K562 (cell line): ENCODE measurements around the gene CNTD1. TPM values are rescaled to one million over a fixed set of nuclear protein-coding genes. Genes with fewer than 3 reads are reported as not detected.

Experiments
- ATAC-seq: fragments of 200-7000 bp; cut with Tn5 transposase; 3 replicates; pipeline ENCODE4 v1.9.1; 2020; ENCODE audit warnings: moderate library complexity
- BruUV-seq: library from RNA; stranded (reverse); fragments of 400-500 nt; replicated peaks from 2 replicates; lab custom pipeline; 2021; lab: Mats Ljungman, UMichigan
- CTCF ChIA-PET: fragments of 300-600 bp; formaldehyde crosslinking; extraction: SDS; loops from one replicate; lab custom pipeline; 2021; ENCODE audit warnings: low intra/inter-chr PET ratio; lab: Yijun Ruan, JAX
- POLR2A ChIA-PET: fragments of 300-600, 350-650 bp; sonication (Branson Sonifier 250); formaldehyde crosslinking; extraction: SDS; loops from one replicate; lab custom pipeline; 2021; ENCODE audit warnings: antibody characterized with exemption, inconsistent platforms; lab: Yijun Ruan, JAX
- DNase-seq, 4 experiments: peaks; one replicate each; pipeline versions ENCODE4 v3.0.0 to v3.0.0-alpha.2; 2011 to 2018; ENCODE audit warnings: low spot score in 3 of 4, mixed read lengths in 3 of 4; ENCODE audit errors: extremely low read depth in 1 of 4
- FAIRE-seq: peaks from 2 replicates; lab custom pipeline; 2011; peaks lifted over from hg19 to GRCh38; lab: Jason Lieb, UNC
- H2AFZ ChIP-seq: 2 replicates; pipeline ENCODE4 v1.6.0; 2011; ENCODE audit warnings: low read depth, low read length, control low read depth, inconsistent platforms
- H3K27ac ChIP-seq: fragments of 200-600 bp; 3 replicates; pipeline ENCODE4 v1.8.0; 2011; ENCODE audit warnings: low read depth, mild to moderate bottlenecking, control low read depth, inconsistent platforms, low read length, moderate library complexity, mixed read lengths; ENCODE audit errors: extremely low read depth
- H3K27me3 ChIP-seq, 2 experiments: fragments of 300-600 bp in 1 of 2; 2 replicates in 1 of 2; 3 replicates in 1 of 2; pipeline versions ENCODE4 v1.6.0 to v1.8.0; 2011; ENCODE audit warnings: inconsistent platforms in 2 of 2, low read length in 2 of 2, mild to moderate bottlenecking in 1 of 2, mixed read lengths in 1 of 2, moderate library complexity in 1 of 2; ENCODE audit not compliant: control insufficient read depth in 2 of 2, insufficient read depth in 2 of 2
- H3K36me3 ChIP-seq: fragments of 300-600 bp; 3 replicates; pipeline ENCODE4 v1.8.0; 2011; ENCODE audit warnings: mild to moderate bottlenecking, low read length, inconsistent platforms; ENCODE audit not compliant: control insufficient read depth, insufficient read depth
- H3K4me1 ChIP-seq, 2 experiments: fragments of 200-600 bp in 1 of 2; replicated peaks in 1 of 2; 2 replicates in 1 of 2; 3 replicates in 1 of 2; pipeline versions ENCODE4 v1.5.1 to v1.8.0; 2011; ENCODE audit warnings: inconsistent platforms in 2 of 2, low read length in 2 of 2, mild to moderate bottlenecking in 1 of 2, mixed read lengths in 1 of 2, moderate library complexity in 1 of 2; ENCODE audit not compliant: control insufficient read depth in 2 of 2, insufficient read depth in 2 of 2
- H3K4me2 ChIP-seq: 2 replicates; pipeline ENCODE4 v1.6.1; 2011; ENCODE audit warnings: low read length, control low read depth, inconsistent platforms, mixed read lengths; ENCODE audit not compliant: insufficient read depth
- H3K4me3 ChIP-seq: fragments of 200-600 bp; sonication (generic), shearing (Covaris generic); 2 replicates; pipeline ENCODE4 v1.5.1; 2016; ENCODE audit warnings: control low read depth, inconsistent platforms
- H3K79me2 ChIP-seq: fragments of 200-600 bp; 3 replicates; pipeline ENCODE4 v1.8.0; 2011; ENCODE audit warnings: low read length, inconsistent platforms; ENCODE audit not compliant: control insufficient read depth, insufficient read depth
- H3K9ac ChIP-seq, 2 experiments: 2 replicates each; pipeline versions ENCODE4 v1.6.0 to v1.6.1; 2011; ENCODE audit warnings: low read depth in 2 of 2, low read length in 2 of 2, control low read depth in 1 of 2, inconsistent platforms in 1 of 2, mild to moderate bottlenecking in 1 of 2, mixed read lengths in 1 of 2; ENCODE audit not compliant: insufficient read depth in 1 of 2
- H3K9me1 ChIP-seq: one replicate; pipeline ENCODE4 v1.6.0; 2011; ENCODE audit warnings: inconsistent platforms, mild to moderate bottlenecking, low read length, moderate library complexity; ENCODE audit not compliant: control insufficient read depth, insufficient read depth
- H3K9me3 ChIP-seq: replicated peaks from 2 replicates; pipeline ENCODE4 v1.5.1; 2011; ENCODE audit warnings: low read depth, low read length, inconsistent platforms; ENCODE audit not compliant: control insufficient read depth, insufficient read depth
- H4K20me1 ChIP-seq: replicated peaks from 2 replicates; pipeline ENCODE4 v1.6.1; 2011; ENCODE audit warnings: low read length, inconsistent platforms, mixed read lengths; ENCODE audit not compliant: control insufficient read depth, insufficient read depth
- HDAC3 ChIP-seq: fragments of 450-650 bp; IDR thresholded peaks from 2 replicates; pipeline ENCODE4 v1.6.1; 2018; ENCODE audit warnings: borderline replicate concordance, mild to moderate bottlenecking, moderate library complexity; ENCODE audit not compliant: partially characterized antibody
- TFAM ChIP-seq: fragments of 250-450 bp; sonication (Bioruptor Pico); conservative IDR thresholded peaks from 2 replicates; pipeline ENCODE4 v1.5.0; 2021; ENCODE audit warnings: mild to moderate bottlenecking, moderate library complexity
- ZC3H4 ChIP-seq: sonication (generic); formaldehyde crosslinking; IDR thresholded peaks from 2 replicates; pipeline ENCODE4 v1.9.0; 2021; ENCODE audit warnings: missing genetic modification reagents, borderline replicate concordance
- ZNF224 ChIP-seq: sonication (generic); formaldehyde crosslinking; IDR thresholded peaks from 2 replicates; pipeline ENCODE4 v1.8.0; 2022; ENCODE audit warnings: mild to moderate bottlenecking, missing genetic modification reagents
- ZNF586 ChIP-seq: fragments of 450-650 bp; formaldehyde crosslinking; conservative IDR thresholded peaks from 2 replicates; pipeline ENCODE4 v1.4.0; 2020; ENCODE audit warnings: mild to moderate bottlenecking, moderate library complexity
- ZNF77 ChIP-seq: fragments of 250-450 bp; sonication (Bioruptor Pico); IDR thresholded peaks from 2 replicates; pipeline ENCODE4 v1.5.0; 2020
- WGBS: fragments of 100-300 bp; shearing (Covaris generic); methylation state at CpG from one replicate; pipeline ENCODE4 v1.1.6; 2016; ENCODE audit warnings: low coverage, mixed read lengths; ENCODE audit not compliant: insufficient coverage; ENCODE audit errors: missing lambda C conversion rate; 5-methylcytosine and 5-hydroxymethylcytosine counted together
- in situ Hi-C: fragments of 300-500 bp; cut with MboI; formaldehyde crosslinking; loops from 4 replicates; pipeline ENCODE4 v1.15.0; 2018; ENCODE audit warnings: inconsistent platforms, mixed read lengths
- intact Hi-C: fragments of 100-400 bp; cut with micrococcal nuclease; formaldehyde crosslinking; loops from 2 replicates; pipeline ENCODE4 v1.14.2; 2022
- polyA plus RNA-seq, 8 experiments: library from polyadenylated mRNA; depleted of rRNA in 4 of 8; stranded (reverse) in 5 of 8; unstranded in 3 of 8; fragments of >200 nt; fragmentation: Nextera tagmentation in 2 of 8; fragmentation: Illumina TruSeq in 1 of 8; extraction: Ambion mirVana in 2 of 8; extraction: Trizol in 1 of 8; gene quantifications; 2 replicates each; pipeline versions ENCODE4 v1.2.1 to v1.2.3, GENCODE V29; 2011 to 2014; ENCODE audit warnings: inconsistent platforms in 1 of 8, missing spikeins in 1 of 8
- total RNA-seq, 7 experiments: library from RNA; depleted of rRNA in 6 of 7; stranded (reverse); fragments of >200 nt in 6 of 7; fragmentation: Illumina TruSeq in 2 of 7; extraction: Trizol in 2 of 7; gene quantifications; 2 replicates each; pipeline versions ENCODE4 v1.2.1 to v1.2.3, GENCODE V29; 2011 to 2021; ENCODE audit warnings: low replicate concordance in 1 of 7
- TF ChIP-seq, protein P1 (sequence below): sonication (generic); formaldehyde crosslinking; IDR thresholded peaks from 2 replicates; pipeline ENCODE4 v1.8.0; 2023; ENCODE audit warnings: missing genetic modification reagents, mild to moderate bottlenecking, borderline replicate concordance
- TF ChIP-seq, protein P2 (sequence below): sonication (generic); formaldehyde crosslinking; IDR thresholded peaks from 2 replicates; pipeline ENCODE4 v1.8.0; 2022; ENCODE audit warnings: mild to moderate bottlenecking, missing genetic modification reagents
- TF ChIP-seq, protein P3 (sequence below): fragments of 450-650 bp; IDR thresholded peaks from 2 replicates; pipeline ENCODE4 v1.6.1; 2016; ENCODE audit warnings: borderline replicate concordance
- TF ChIP-seq, protein P4 (sequence below): fragments of 250-450 bp; sonication (Bioruptor Pico); IDR thresholded peaks from 2 replicates; pipeline ENCODE4 v1.6.1; 2021; ENCODE audit warnings: mild to moderate bottlenecking

Gene CNTD1
- total and polyA plus RNA-seq, 9 of the 15 experiments (the other 6 are each of a cell fraction or from before 2014, with no cell fraction given) = 0.12 to 0.86 (median 0.41) TPM; not detected in 1

DNA sequence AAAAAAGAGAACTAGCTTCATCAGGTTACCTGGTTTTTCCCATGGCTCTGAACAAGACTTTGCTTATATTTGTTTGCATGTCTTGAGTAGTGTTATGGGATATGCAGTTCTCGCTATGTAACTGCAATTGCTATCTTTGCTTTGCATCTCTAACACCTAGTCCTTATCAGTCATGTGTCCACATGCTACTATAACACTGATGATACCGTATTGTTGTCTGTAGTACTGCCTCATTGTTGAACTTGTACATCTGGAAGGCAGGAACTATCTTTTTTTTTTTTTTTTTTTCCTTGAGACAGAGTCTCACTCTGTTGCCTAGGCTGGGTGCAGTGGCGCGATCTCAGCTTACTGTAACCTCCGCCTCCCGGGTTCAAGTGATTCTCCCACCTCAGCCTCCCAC, 37.1 kb downstream of the CNTD1 start:
- BruUV-seq = no TSS peak
- POLR2A ChIA-PET = interaction anchor here (0.8 to 1.9 kb wide), 5 partner anchors 10 to 163 kb away, joined by 4 to 8 read pairs (median 5); partner anchors contain the start of genes BECN1 and RPL27
- TF ChIP-seq HDAC3 (no peak), TFAM (no peak), ZNF224 (CRISPR knock-in tag) (no peak), ZC3H4 (no peak), ZNF586 (CRISPR knock-in tag) (no peak), ZNF77 (CRISPR knock-in tag) (no peak)
- TF ChIP-seq, protein P1, sequence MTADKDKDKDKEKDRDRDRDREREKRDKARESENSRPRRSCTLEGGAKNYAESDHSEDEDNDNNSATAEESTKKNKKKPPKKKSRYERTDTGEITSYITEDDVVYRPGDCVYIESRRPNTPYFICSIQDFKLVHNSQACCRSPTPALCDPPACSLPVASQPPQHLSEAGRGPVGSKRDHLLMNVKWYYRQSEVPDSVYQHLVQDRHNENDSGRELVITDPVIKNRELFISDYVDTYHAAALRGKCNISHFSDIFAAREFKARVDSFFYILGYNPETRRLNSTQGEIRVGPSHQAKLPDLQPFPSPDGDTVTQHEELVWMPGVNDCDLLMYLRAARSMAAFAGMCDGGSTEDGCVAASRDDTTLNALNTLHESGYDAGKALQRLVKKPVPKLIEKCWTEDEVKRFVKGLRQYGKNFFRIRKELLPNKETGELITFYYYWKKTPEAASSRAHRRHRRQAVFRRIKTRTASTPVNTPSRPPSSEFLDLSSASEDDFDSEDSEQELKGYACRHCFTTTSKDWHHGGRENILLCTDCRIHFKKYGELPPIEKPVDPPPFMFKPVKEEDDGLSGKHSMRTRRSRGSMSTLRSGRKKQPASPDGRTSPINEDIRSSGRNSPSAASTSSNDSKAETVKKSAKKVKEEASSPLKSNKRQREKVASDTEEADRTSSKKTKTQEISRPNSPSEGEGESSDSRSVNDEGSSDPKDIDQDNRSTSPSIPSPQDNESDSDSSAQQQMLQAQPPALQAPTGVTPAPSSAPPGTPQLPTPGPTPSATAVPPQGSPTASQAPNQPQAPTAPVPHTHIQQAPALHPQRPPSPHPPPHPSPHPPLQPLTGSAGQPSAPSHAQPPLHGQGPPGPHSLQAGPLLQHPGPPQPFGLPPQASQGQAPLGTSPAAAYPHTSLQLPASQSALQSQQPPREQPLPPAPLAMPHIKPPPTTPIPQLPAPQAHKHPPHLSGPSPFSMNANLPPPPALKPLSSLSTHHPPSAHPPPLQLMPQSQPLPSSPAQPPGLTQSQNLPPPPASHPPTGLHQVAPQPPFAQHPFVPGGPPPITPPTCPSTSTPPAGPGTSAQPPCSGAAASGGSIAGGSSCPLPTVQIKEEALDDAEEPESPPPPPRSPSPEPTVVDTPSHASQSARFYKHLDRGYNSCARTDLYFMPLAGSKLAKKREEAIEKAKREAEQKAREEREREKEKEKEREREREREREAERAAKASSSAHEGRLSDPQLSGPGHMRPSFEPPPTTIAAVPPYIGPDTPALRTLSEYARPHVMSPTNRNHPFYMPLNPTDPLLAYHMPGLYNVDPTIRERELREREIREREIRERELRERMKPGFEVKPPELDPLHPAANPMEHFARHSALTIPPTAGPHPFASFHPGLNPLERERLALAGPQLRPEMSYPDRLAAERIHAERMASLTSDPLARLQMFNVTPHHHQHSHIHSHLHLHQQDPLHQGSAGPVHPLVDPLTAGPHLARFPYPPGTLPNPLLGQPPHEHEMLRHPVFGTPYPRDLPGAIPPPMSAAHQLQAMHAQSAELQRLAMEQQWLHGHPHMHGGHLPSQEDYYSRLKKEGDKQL (CRISPR knock-in tag) = no peak
- TF ChIP-seq, protein P2, sequence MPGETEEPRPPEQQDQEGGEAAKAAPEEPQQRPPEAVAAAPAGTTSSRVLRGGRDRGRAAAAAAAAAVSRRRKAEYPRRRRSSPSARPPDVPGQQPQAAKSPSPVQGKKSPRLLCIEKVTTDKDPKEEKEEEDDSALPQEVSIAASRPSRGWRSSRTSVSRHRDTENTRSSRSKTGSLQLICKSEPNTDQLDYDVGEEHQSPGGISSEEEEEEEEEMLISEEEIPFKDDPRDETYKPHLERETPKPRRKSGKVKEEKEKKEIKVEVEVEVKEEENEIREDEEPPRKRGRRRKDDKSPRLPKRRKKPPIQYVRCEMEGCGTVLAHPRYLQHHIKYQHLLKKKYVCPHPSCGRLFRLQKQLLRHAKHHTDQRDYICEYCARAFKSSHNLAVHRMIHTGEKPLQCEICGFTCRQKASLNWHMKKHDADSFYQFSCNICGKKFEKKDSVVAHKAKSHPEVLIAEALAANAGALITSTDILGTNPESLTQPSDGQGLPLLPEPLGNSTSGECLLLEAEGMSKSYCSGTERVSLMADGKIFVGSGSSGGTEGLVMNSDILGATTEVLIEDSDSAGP (CRISPR knock-in tag) = no peak
- TF ChIP-seq, protein P3, sequence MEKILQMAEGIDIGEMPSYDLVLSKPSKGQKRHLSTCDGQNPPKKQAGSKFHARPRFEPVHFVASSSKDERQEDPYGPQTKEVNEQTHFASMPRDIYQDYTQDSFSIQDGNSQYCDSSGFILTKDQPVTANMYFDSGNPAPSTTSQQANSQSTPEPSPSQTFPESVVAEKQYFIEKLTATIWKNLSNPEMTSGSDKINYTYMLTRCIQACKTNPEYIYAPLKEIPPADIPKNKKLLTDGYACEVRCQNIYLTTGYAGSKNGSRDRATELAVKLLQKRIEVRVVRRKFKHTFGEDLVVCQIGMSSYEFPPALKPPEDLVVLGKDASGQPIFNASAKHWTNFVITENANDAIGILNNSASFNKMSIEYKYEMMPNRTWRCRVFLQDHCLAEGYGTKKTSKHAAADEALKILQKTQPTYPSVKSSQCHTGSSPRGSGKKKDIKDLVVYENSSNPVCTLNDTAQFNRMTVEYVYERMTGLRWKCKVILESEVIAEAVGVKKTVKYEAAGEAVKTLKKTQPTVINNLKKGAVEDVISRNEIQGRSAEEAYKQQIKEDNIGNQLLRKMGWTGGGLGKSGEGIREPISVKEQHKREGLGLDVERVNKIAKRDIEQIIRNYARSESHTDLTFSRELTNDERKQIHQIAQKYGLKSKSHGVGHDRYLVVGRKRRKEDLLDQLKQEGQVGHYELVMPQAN = no peak
- TF ChIP-seq, protein P4, sequence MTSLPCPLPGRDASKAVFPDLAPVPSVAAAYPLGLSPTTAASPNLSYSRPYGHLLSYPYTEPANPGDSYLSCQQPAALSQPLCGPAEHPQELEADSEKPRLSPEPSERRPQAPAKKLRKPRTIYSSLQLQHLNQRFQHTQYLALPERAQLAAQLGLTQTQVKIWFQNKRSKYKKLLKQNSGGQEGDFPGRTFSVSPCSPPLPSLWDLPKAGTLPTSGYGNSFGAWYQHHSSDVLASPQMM (CRISPR knock-in tag) = no peak

More for the DNA sequence above, 37.1 kb downstream of the CNTD1 start:
- no peak overlapping the region for H3K9ac ChIP-seq
- no peak overlapping the region for H3K27ac ChIP-seq
- no peaks in the 10 kb centered on the region for H3K27me3 ChIP-seq
- no peak overlapping the region for H3K4me3 ChIP-seq
- WGBS = 94% methylated on average over 4 of the region's 6 CpGs
- ATAC-seq (no peak), FAIRE-seq (no peak), DNase-seq (no peak)
- CTCF ChIA-PET = no interaction called here
- H2AFZ ChIP-seq = no peak overlapping the region
- H3K4me2 ChIP-seq = no peak overlapping the region
- peaks cover 46% of the 10 kb centered on the region for H3K79me2 ChIP-seq
- 0 out of 2 replicates have a peak, but pooled peaks cover 5% of the 10 kb centered on the region for H4K20me1 ChIP-seq
- H3K9me1 ChIP-seq = no peaks in the 10 kb centered on the region
- H3K36me3 ChIP-seq = peaks cover 60% of the 10 kb centered on the region
- H3K4me1 ChIP-seq = peaks cover 3 to 14% of the 10 kb centered on the region in 2 experiments; a peak in 4 of 5 replicates
- intact Hi-C loops (no loop called here), in situ Hi-C loops (no loop called here)
- no peaks in the 10 kb centered on the region for H3K9me3 ChIP-seq
